PC-9 (cell line): Measurements from ENCODE around the gene VWA3B.

Experiments used
- EZH2 ChIP-seq: fragments of 200-600 bp; sonication (generic); IDR thresholded peaks from 2 replicates; pipeline ENCODE4 v1.8.0; 2017; ENCODE audit warnings: antibody characterized with exemption, low read depth
- TF ChIP-seq, protein P1 (sequence below): fragments of 200-600 bp; sonication (generic); conservative IDR thresholded peaks from 2 replicates; pipeline ENCODE4 v1.6.1; 2017; ENCODE audit warnings: mixed run types, antibody characterized with exemption, mild to moderate bottlenecking, moderate library complexity

GRCh38 chr2:98277162-98277859 is 190.3 kb downstream of the VWA3B start:
- TF ChIP-seq EZH2, result no peak
- TF ChIP-seq, protein P1, sequence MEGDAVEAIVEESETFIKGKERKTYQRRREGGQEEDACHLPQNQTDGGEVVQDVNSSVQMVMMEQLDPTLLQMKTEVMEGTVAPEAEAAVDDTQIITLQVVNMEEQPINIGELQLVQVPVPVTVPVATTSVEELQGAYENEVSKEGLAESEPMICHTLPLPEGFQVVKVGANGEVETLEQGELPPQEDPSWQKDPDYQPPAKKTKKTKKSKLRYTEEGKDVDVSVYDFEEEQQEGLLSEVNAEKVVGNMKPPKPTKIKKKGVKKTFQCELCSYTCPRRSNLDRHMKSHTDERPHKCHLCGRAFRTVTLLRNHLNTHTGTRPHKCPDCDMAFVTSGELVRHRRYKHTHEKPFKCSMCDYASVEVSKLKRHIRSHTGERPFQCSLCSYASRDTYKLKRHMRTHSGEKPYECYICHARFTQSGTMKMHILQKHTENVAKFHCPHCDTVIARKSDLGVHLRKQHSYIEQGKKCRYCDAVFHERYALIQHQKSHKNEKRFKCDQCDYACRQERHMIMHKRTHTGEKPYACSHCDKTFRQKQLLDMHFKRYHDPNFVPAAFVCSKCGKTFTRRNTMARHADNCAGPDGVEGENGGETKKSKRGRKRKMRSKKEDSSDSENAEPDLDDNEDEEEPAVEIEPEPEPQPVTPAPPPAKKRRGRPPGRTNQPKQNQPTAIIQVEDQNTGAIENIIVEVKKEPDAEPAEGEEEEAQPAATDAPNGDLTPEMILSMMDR, result no peak
